Astrocyte (in vitro differentiated cells and primary cell): ENCODE results near the gene SAMHD1. TPM values are rescaled to one million over a fixed set of nuclear protein-coding genes. Genes with fewer than 3 reads are reported as not detected.

Experiments
- DNase-seq: peaks from one replicate; pipeline ENCODE4 v3.0.0-alpha.2; 2010; ENCODE audit warnings: low read depth
- FAIRE-seq: peaks from 2 replicates; lab custom pipeline; 2011; peaks lifted over from hg19 to GRCh38; lab: Jason Lieb, UNC
- H2AFZ ChIP-seq: 2 replicates; pipeline ENCODE4 v1.6.0; 2012; ENCODE audit warnings: low read depth, low read length, inconsistent platforms
- H3K27ac ChIP-seq: 2 replicates; pipeline ENCODE4 v1.5.1; 2011; ENCODE audit warnings: low read depth, low read length, inconsistent platforms
- H3K27me3 ChIP-seq: 2 replicates; pipeline ENCODE4 v1.6.0; 2011; ENCODE audit warnings: low read length, inconsistent platforms; ENCODE audit not compliant: insufficient read depth
- H3K36me3 ChIP-seq: 2 replicates; pipeline ENCODE4 v1.5.1; 2011; ENCODE audit warnings: low read length, inconsistent platforms; ENCODE audit not compliant: insufficient read depth
- H3K4me1 ChIP-seq: 2 replicates; pipeline ENCODE4 v1.5.1; 2011; ENCODE audit warnings: low read length, inconsistent platforms; ENCODE audit not compliant: insufficient read depth
- H3K4me2 ChIP-seq: 2 replicates; pipeline ENCODE4 v1.6.0; 2012; ENCODE audit warnings: low read length, inconsistent platforms
- H3K4me3 ChIP-seq: 2 replicates; pipeline ENCODE4 v1.5.1; 2011; ENCODE audit warnings: low read depth, mild to moderate bottlenecking, low read length, inconsistent platforms; ENCODE audit not compliant: insufficient read depth
- H3K79me2 ChIP-seq: 2 replicates; pipeline ENCODE4 v1.6.0; 2012; ENCODE audit warnings: mild to moderate bottlenecking, low read length, inconsistent platforms; ENCODE audit not compliant: insufficient read depth
- H3K9ac ChIP-seq: 2 replicates; pipeline ENCODE4 v1.6.0; 2012; ENCODE audit warnings: mild to moderate bottlenecking, low read length, inconsistent platforms
- H3K9me3 ChIP-seq: 2 replicates; pipeline ENCODE4 v1.5.1; 2012; ENCODE audit warnings: low read depth, mild to moderate bottlenecking, low read length, inconsistent platforms; ENCODE audit not compliant: insufficient read depth
- H4K20me1 ChIP-seq: 2 replicates; pipeline ENCODE4 v1.6.0; 2012; ENCODE audit warnings: low read length, inconsistent platforms; ENCODE audit not compliant: insufficient read depth
- H3K27ac Mint-ChIP-seq: one replicate; pipeline ENCODE4 v1.8.0; 2021; ENCODE audit warnings: mild to moderate bottlenecking, mixed read lengths; ENCODE audit not compliant: unreplicated experiment
- H3K27me3 Mint-ChIP-seq: one replicate; pipeline ENCODE4 v1.8.0; 2021; ENCODE audit warnings: low read depth, mixed read lengths; ENCODE audit not compliant: unreplicated experiment
- H3K36me3 Mint-ChIP-seq: one replicate; pipeline ENCODE4 v1.8.0; 2021; ENCODE audit warnings: low read depth, mixed read lengths; ENCODE audit not compliant: unreplicated experiment
- H3K4me1 Mint-ChIP-seq: one replicate; pipeline ENCODE4 v1.8.0; 2021; ENCODE audit warnings: low read depth, mixed read lengths; ENCODE audit not compliant: unreplicated experiment
- H3K4me3 Mint-ChIP-seq: one replicate; pipeline ENCODE4 v1.8.0; 2021; ENCODE audit warnings: mild to moderate bottlenecking, moderate library complexity, mixed read lengths; ENCODE audit not compliant: unreplicated experiment
- H3K9me3 Mint-ChIP-seq: one replicate; pipeline ENCODE4 v1.8.0; 2021; ENCODE audit warnings: mild to moderate bottlenecking, mixed read lengths; ENCODE audit not compliant: unreplicated experiment
- CTCF ChIP-seq: IDR thresholded peaks from 2 replicates; pipeline ENCODE4 v1.5.1; 2011; ENCODE audit warnings: low read depth, mild to moderate bottlenecking, inconsistent platforms, low read length, moderate library complexity; ENCODE audit not compliant: insufficient read depth
- EZH2 ChIP-seq: IDR thresholded peaks from 2 replicates; pipeline ENCODE4 v1.6.1; 2012; ENCODE audit warnings: mild to moderate bottlenecking, low read length, inconsistent platforms; ENCODE audit not compliant: insufficient read depth
- total RNA-seq: library from RNA; stranded (reverse); gene quantifications from 2 replicates; pipeline ENCODE4 v1.2.1, GENCODE V29; 2021

SAMHD1 gene
- total RNA-seq, 1 donor from 2014 or later = 99.7 TPM

GRCh38 chr20:36871640-36872570, 79.6 kb downstream of the SAMHD1 start:
- no peaks in the 10 kb centered on the region for H3K9me3 ChIP-seq
- no peak overlapping the region for H3K4me2 ChIP-seq
- no peaks in the 10 kb centered on the region for H3K36me3 ChIP-seq
- no peak overlapping the region for H2AFZ ChIP-seq
- peaks cover 2% of the 10 kb centered on the region for H3K4me1 ChIP-seq
- Mint-ChIP-seq H3K36me3 (no peaks in the 10 kb centered on the region), H3K4me3 (no peak overlapping the region), H3K4me1 (no peaks in the 10 kb centered on the region), H3K27me3 (peaks cover 3% of the 10 kb centered on the region), H3K27ac (no peak overlapping the region), H3K9me3 (peaks cover 2% of the 10 kb centered on the region)
- H3K9ac ChIP-seq = no peak overlapping the region
- H3K27me3 ChIP-seq = no peaks in the 10 kb centered on the region
- no peaks in the 10 kb centered on the region for H4K20me1 ChIP-seq
- TF ChIP-seq CTCF (no peak), EZH2 (no peak)
- FAIRE-seq = no peak
- no peaks in the 10 kb centered on the region for H3K79me2 ChIP-seq
- no peak overlapping the region for H3K27ac ChIP-seq
- H3K4me3 ChIP-seq = no peak overlapping the region
- DNase-seq = no peak

GRCh38 chr20:36866681-36867495, 84.6 kb downstream of the SAMHD1 start:
- DNase-seq (peak; percentile 77), FAIRE-seq (no peak)
- no peak overlapping the region for H3K27ac Mint-ChIP-seq
- H3K9me3 Mint-ChIP-seq = peaks cover 2% of the 10 kb centered on the region
- H3K4me3 Mint-ChIP-seq = no peak overlapping the region
- H2AFZ ChIP-seq = peak overlapping the region; percentile 1
- peak overlapping the region; percentile 34 for H3K4me2 ChIP-seq
- no peak overlapping the region for H3K27ac ChIP-seq
- peaks cover 8% of the 10 kb centered on the region for H3K27me3 Mint-ChIP-seq
- no peaks in the 10 kb centered on the region for H3K9me3 ChIP-seq
- TF ChIP-seq EZH2 (no peak), CTCF (no peak)
- no peaks in the 10 kb centered on the region for H3K36me3 ChIP-seq
- no peak overlapping the region for H3K4me3 ChIP-seq
- peaks cover 10% of the 10 kb centered on the region for H3K4me1 ChIP-seq
- no peaks in the 10 kb centered on the region for H3K36me3 Mint-ChIP-seq
- H3K79me2 ChIP-seq = peaks cover 13% of the 10 kb centered on the region
- peaks cover 5% of the 10 kb centered on the region for H4K20me1 ChIP-seq
- no peak overlapping the region for H3K9ac ChIP-seq
- H3K27me3 ChIP-seq = no peaks in the 10 kb centered on the region
- H3K4me1 Mint-ChIP-seq = no peaks in the 10 kb centered on the region
